Endothelial cell of umbilical vein (primary cell): ENCODE measurements around the gene DIS3L2. TPM values are rescaled to one million over a fixed set of nuclear protein-coding genes. Genes with fewer than 3 reads are reported as not detected.

Experiments
- BruUV-seq: library from RNA; stranded (reverse); fragments of 400-500 nt; replicated peaks from 2 replicates; lab custom pipeline; 2021; lab: Mats Ljungman, UMichigan
- CTCF ChIA-PET: fragments of 300-600, 350-600 bp; sonication (Branson Sonifier 250); formaldehyde crosslinking; loops from one replicate; lab custom pipeline; 2021; ENCODE audit warnings: antibody characterized with exemption, inconsistent platforms; lab: Charles Lee
- POLR2A ChIA-PET: fragments of 300-600, 350-600 bp; sonication (Branson Sonifier 250); formaldehyde crosslinking; loops from one replicate; lab custom pipeline; 2021; ENCODE audit warnings: antibody characterized with exemption, inconsistent platforms; lab: Charles Lee
- DNase-seq: peaks from one replicate; pipeline ENCODE4 v3.0.0-alpha.2; 2011; ENCODE audit warnings: low read depth, low spot score
- FAIRE-seq: peaks from 2 replicates; lab custom pipeline; 2011; peaks lifted over from hg19 to GRCh38; lab: Jason Lieb, UNC
- H2AFZ ChIP-seq: 2 replicates; pipeline ENCODE4 v1.6.0; 2012; ENCODE audit warnings: low read depth, low read length, control low read depth, inconsistent platforms
- H3K27ac ChIP-seq: 2 replicates; pipeline ENCODE4 v1.5.1; 2011; ENCODE audit warnings: low read depth, mild to moderate bottlenecking, control low read depth, low read length, moderate library complexity; ENCODE audit not compliant: insufficient read depth
- H3K27me3 ChIP-seq, 2 experiments: 2 replicates each; pipeline versions ENCODE4 v1.6.0 to v1.6.1; 2011; ENCODE audit warnings: low read length in 2 of 2, mixed read lengths in 1 of 2; ENCODE audit not compliant: control insufficient read depth in 2 of 2, insufficient read depth in 2 of 2
- H3K36me3 ChIP-seq, 2 experiments: 2 replicates in 1 of 2; 3 replicates in 1 of 2; pipeline ENCODE4 v1.5.1; 2011; ENCODE audit warnings: low read length in 2 of 2, mild to moderate bottlenecking in 1 of 2, moderate library complexity in 1 of 2; ENCODE audit not compliant: control insufficient read depth in 2 of 2, insufficient read depth in 2 of 2; ENCODE audit errors: extremely low read depth in 1 of 2
- H3K4me1 ChIP-seq: 3 replicates; pipeline ENCODE4 v1.5.1; 2011; ENCODE audit warnings: mild to moderate bottlenecking, low read length; ENCODE audit not compliant: control insufficient read depth, insufficient read depth; ENCODE audit errors: extremely low read depth
- H3K4me2 ChIP-seq: 2 replicates; pipeline ENCODE4 v1.6.1; 2011; ENCODE audit warnings: low read length, control low read depth, mixed read lengths; ENCODE audit not compliant: insufficient read depth
- H3K4me3 ChIP-seq, 3 experiments: fragments of 200-600 bp in 1 of 3; sonication (generic), shearing (Covaris generic) in 1 of 3; replicated peaks in 1 of 3; 2 replicates each; pipeline ENCODE4 v1.5.1; 2011 to 2016; ENCODE audit warnings: control low read depth in 3 of 3, low read length in 3 of 3, mild to moderate bottlenecking in 2 of 3, inconsistent platforms in 1 of 3, low read depth in 1 of 3, moderate library complexity in 1 of 3; ENCODE audit not compliant: insufficient read depth in 1 of 3
- H3K79me2 ChIP-seq: 2 replicates; pipeline ENCODE4 v1.6.0; 2012; ENCODE audit warnings: low read length, inconsistent platforms; ENCODE audit not compliant: control insufficient read depth, insufficient read depth
- H3K9ac ChIP-seq: replicated peaks from 2 replicates; pipeline ENCODE3; 2011; ENCODE audit warnings: low read length, control low read depth; ENCODE audit not compliant: insufficient read depth; ENCODE audit errors: extremely low read depth
- H3K9me1 ChIP-seq: replicated peaks from 3 replicates; pipeline ENCODE4 v1.6.0; 2011; ENCODE audit warnings: mild to moderate bottlenecking, low read length; ENCODE audit not compliant: control insufficient read depth, insufficient read depth; ENCODE audit errors: extremely low read depth
- H3K9me3 ChIP-seq: replicated peaks from 2 replicates; pipeline ENCODE4 v1.5.1; 2012; ENCODE audit warnings: low read length, inconsistent platforms; ENCODE audit not compliant: control insufficient read depth, insufficient read depth
- H4K20me1 ChIP-seq: replicated peaks from 2 replicates; pipeline ENCODE3; 2011; ENCODE audit warnings: mild to moderate bottlenecking, low read length; ENCODE audit not compliant: control insufficient read depth, insufficient read depth; ENCODE audit errors: extremely low read depth
- CTCF ChIP-seq, 2 donors: IDR thresholded peaks; 1 replicate in 1 of 2; 2 replicates in 1 of 2; pipeline ENCODE4 v1.5.1; 2011; ENCODE audit warnings: low read length in 2 of 2, mild to moderate bottlenecking in 2 of 2, moderate library complexity in 2 of 2, control low read depth in 1 of 2, inconsistent platforms in 1 of 2, low read depth in 1 of 2; ENCODE audit not compliant: insufficient read depth in 1 of 2; ENCODE audit errors: extremely low read depth in 1 of 2
- EZH2 ChIP-seq: IDR thresholded peaks from 2 replicates; pipeline ENCODE4 v1.6.1; 2012; ENCODE audit warnings: borderline replicate concordance, low read depth, mild to moderate bottlenecking, moderate library complexity, low read length, inconsistent platforms; ENCODE audit not compliant: severe bottlenecking
- GATA2 ChIP-seq: IDR thresholded peaks from 2 replicates; pipeline ENCODE4 v1.7.0; 2011; ENCODE audit warnings: low read depth, mild to moderate bottlenecking, moderate library complexity, mixed read lengths, low read length; ENCODE audit not compliant: insufficient read length, insufficient read depth
- JUN ChIP-seq: IDR thresholded peaks from 2 replicates; pipeline ENCODE4 v1.6.1; 2011; ENCODE audit warnings: borderline replicate concordance, low read depth; ENCODE audit not compliant: insufficient read length, insufficient read depth
- MAX ChIP-seq: IDR thresholded peaks from 2 replicates; pipeline ENCODE4 v1.6.1; 2011; ENCODE audit not compliant: insufficient read depth, insufficient read length
- POLR2A ChIP-seq: IDR thresholded peaks from 2 replicates; pipeline ENCODE4 v1.6.1; 2012; ENCODE audit warnings: low read depth, mild to moderate bottlenecking, control low read depth, low read length
- POLR2AphosphoS5 ChIP-seq: IDR thresholded peaks from 2 replicates; pipeline ENCODE4 v1.6.1; 2012; ENCODE audit warnings: low read depth, mild to moderate bottlenecking, control low read depth, low read length, moderate library complexity; ENCODE audit not compliant: insufficient read depth
- dilution Hi-C: fragments of 300-500 bp; cut with MboI; formaldehyde crosslinking; loops from one replicate; pipeline ENCODE4 v1.15.0; 2019; ENCODE audit warnings: low sequenced_read_pairs; ENCODE audit not compliant: extremely low pct_ligation_motif_present
- intact Hi-C: fragments of 100-400 bp; cut with micrococcal nuclease; formaldehyde crosslinking; loops from one replicate; pipeline ENCODE4 v1.10.0; 2022
- polyA plus RNA-seq, 4 experiments: library from polyadenylated mRNA; depleted of rRNA in 3 of 4; stranded (reverse) in 3 of 4; unstranded in 1 of 4; fragments of >200 nt; gene quantifications; 2 replicates each; pipeline versions ENCODE4 v1.2.1 to v1.2.3, GENCODE V29; 2011 to 2012; ENCODE audit warnings: missing spikeins in 1 of 4
- total RNA-seq: library from RNA; stranded (reverse); gene quantifications from 2 replicates; pipeline ENCODE4 v1.2.3, GENCODE V29; 2021

Gene DIS3L2
- total and polyA plus RNA-seq, 2 donors (not counting 3 experiments of a cell fraction or from before 2014, with no cell fraction given), result 14.6 to 31.2 TPM

- dilution Hi-C loops, result no loop called here
- POLR2A ChIA-PET, result no interaction called here
- no peak for FAIRE-seq
These were observed 10.0 kb upstream of the DIS3L2 start for GRCh38 chr2:231951452-231952035.

More at GRCh38 chr2:231951452-231952035, 10.0 kb upstream of the DIS3L2 start:
- H3K79me2 ChIP-seq, result no peaks in the 10 kb centered on the region
- BruUV-seq, result no TSS peak
- H4K20me1 ChIP-seq, result no peaks in the 10 kb centered on the region
- H2AFZ ChIP-seq, result no peak overlapping the region
- no peak overlapping the region for H3K4me3 ChIP-seq
- no peak overlapping the region for H3K4me2 ChIP-seq
- no peak for TF ChIP-seq JUN
- TF ChIP-seq POLR2A, result no peak
- TF ChIP-seq GATA2, result no peak
- TF ChIP-seq MAX, result no peak
- TF ChIP-seq EZH2, result no peak
- TF ChIP-seq POLR2AphosphoS5, result no peak
- no peak for TF ChIP-seq CTCF (IDR thresholded peaks at IDR 0.05; ENCODE audit: extremely low read depth in 1 of 2, insufficient read depth in 1 of 2, low read depth in 1 of 2, low read length in 2 of 2)
- H3K4me1 ChIP-seq, result no peaks in the 10 kb centered on the region
- no peak overlapping the region for H3K9ac ChIP-seq
- peaks cover 0 to 2% of the 10 kb centered on the region in 2 experiments for H3K27me3 ChIP-seq
- intact Hi-C loops, result no loop called here
- H3K36me3 ChIP-seq, result no peaks in the 10 kb centered on the region
- CTCF ChIA-PET, result no interaction called here
- no peak for DNase-seq
- no peak overlapping the region for H3K27ac ChIP-seq
- H3K9me1 ChIP-seq, result no peaks in the 10 kb centered on the region
- no peaks in the 10 kb centered on the region for H3K9me3 ChIP-seq
